CD4-positive, alpha-beta memory T cell (primary cell): ENCODE data around the gene ITM2C. TPM values are rescaled to one million over a fixed set of nuclear protein-coding genes. Genes with fewer than 3 reads are reported as not detected.

Source experiments
- CTCF ChIA-PET: fragments of 350-600 bp; sonication (Branson Sonifier 250); formaldehyde crosslinking; loops from one replicate; lab custom pipeline; 2021; ENCODE audit warnings: inconsistent platforms; ENCODE audit not compliant: partially characterized antibody; lab: Charles Lee
- POLR2A ChIA-PET: fragments of 350-600 bp; sonication (Branson Sonifier 250); formaldehyde crosslinking; loops from one replicate; lab custom pipeline; 2021; ENCODE audit not compliant: partially characterized antibody; lab: Charles Lee
- DNase-seq, 5 donors: peaks; one replicate each; pipeline versions ENCODE4 v3.0.0 to v3.0.0-alpha.2; 2020 to 2022; ENCODE audit warnings: mixed read lengths in 1 of 5
- H3K27ac ChIP-seq: one replicate; pipeline ENCODE4 v1.7.0; 2013; ENCODE audit warnings: low read depth, low read length
- H3K27me3 ChIP-seq: 2 replicates; pipeline ENCODE4 v1.7.0; 2013; ENCODE audit warnings: mild to moderate bottlenecking, low read length, moderate library complexity; ENCODE audit not compliant: insufficient read depth
- H3K36me3 ChIP-seq: 2 replicates; pipeline ENCODE4 v1.7.0; 2013; ENCODE audit warnings: mild to moderate bottlenecking, low read length, moderate library complexity; ENCODE audit not compliant: insufficient read depth
- H3K4me1 ChIP-seq: 2 replicates; pipeline ENCODE4 v1.7.0; 2013; ENCODE audit warnings: mild to moderate bottlenecking, low read length, moderate library complexity; ENCODE audit not compliant: insufficient read depth
- H3K4me3 ChIP-seq, 2 donors: one replicate each; pipeline ENCODE4 v1.7.0; 2013; ENCODE audit warnings: low read length in 2 of 2, mild to moderate bottlenecking in 1 of 2
- H3K9me3 ChIP-seq, 2 donors: one replicate each; pipeline ENCODE4 v1.7.0; 2013; ENCODE audit warnings: low read length in 2 of 2, control low read depth in 1 of 2; ENCODE audit not compliant: control insufficient read depth in 1 of 2
- H3K27ac Mint-ChIP-seq, 7 donors: one replicate each; pipeline ENCODE4 v1.8.0; 2020 to 2021; ENCODE audit warnings: mixed read lengths in 7 of 7, mild to moderate bottlenecking in 6 of 7, inconsistent platforms in 3 of 7, moderate library complexity in 3 of 7
- H3K27me3 Mint-ChIP-seq, 2 donors: one replicate each; pipeline ENCODE4 v1.8.0; 2020 to 2021; ENCODE audit warnings: mixed read lengths in 2 of 2
- H3K36me3 Mint-ChIP-seq, 2 donors: one replicate each; pipeline ENCODE4 v1.8.0; 2020 to 2021; ENCODE audit warnings: mixed read lengths in 2 of 2, inconsistent platforms in 1 of 2, mild to moderate bottlenecking in 1 of 2
- H3K4me1 Mint-ChIP-seq, 4 donors: one replicate each; pipeline ENCODE4 v1.8.0; 2020 to 2021; ENCODE audit warnings: mixed read lengths in 4 of 4, mild to moderate bottlenecking in 1 of 4
- H3K4me3 Mint-ChIP-seq, 8 donors: one replicate each; pipeline ENCODE4 v1.8.0; 2020 to 2021; ENCODE audit warnings: mixed read lengths in 8 of 8, mild to moderate bottlenecking in 7 of 8, moderate library complexity in 6 of 8, inconsistent platforms in 3 of 8
- H3K9me3 Mint-ChIP-seq, 8 donors: one replicate each; pipeline ENCODE4 v1.8.0; 2020 to 2021; ENCODE audit warnings: mixed read lengths in 8 of 8, mild to moderate bottlenecking in 5 of 8, inconsistent platforms in 3 of 8, moderate library complexity in 1 of 8
- intact Hi-C: fragments of 100-400 bp; cut with micrococcal nuclease; formaldehyde crosslinking; loops from one replicate; pipeline ENCODE4 v1.15.1; 2023
- polyA plus RNA-seq, 2 donors: library from polyadenylated mRNA; unstranded; fragments of 300-500 nt; fragmentation: Illumina TruSeq; gene quantifications; one replicate each; pipeline ENCODE4 v1.2.3, GENCODE V29; 2021
- total RNA-seq, 2 experiments: library from RNA; stranded (reverse); gene quantifications; one replicate each; pipeline ENCODE4 v1.2.3, GENCODE V29; 2021

Gene ITM2C
- total and polyA plus RNA-seq, 4 experiments from 2014 or later = 24.1 to 40.8 (median 28.4) TPM

GRCh38 chr2:230925879-230926765, 61.4 kb downstream of the ITM2C start:
- H3K4me3 ChIP-seq = no peak overlapping the region
- H3K27ac Mint-ChIP-seq = peak overlapping the region in 3 of 7 donors; percentile 13 to 87 (median 52)
- H3K4me1 ChIP-seq = peaks cover 21% of the 10 kb centered on the region
- H3K4me3 Mint-ChIP-seq = peak overlapping the region in 2 of 8 donors; percentile 24 to 96
- no peak for DNase-seq
- peaks cover 19 to 40% (median 27%) of the 10 kb centered on the region in 4 donors for H3K4me1 Mint-ChIP-seq
- no peaks in the 10 kb centered on the region for H3K27me3 ChIP-seq
- intact Hi-C loops = no loop called here
- H3K27me3 Mint-ChIP-seq = peaks cover 2% of the 10 kb centered on the region in 2 donors
- peak overlapping the region; percentile 40 for H3K27ac ChIP-seq
- ChIA-PET CTCF (interaction anchor here (0.7 to 5.3 kb wide), 6 partner anchors 25 to 78 kb away, joined by 3 to 67 read pairs (median 16); no protein-coding TSS in a partner anchor), POLR2A (interaction anchor here (0.6 to 2.6 kb wide), 9 partner anchors 15 to 153 kb away, joined by 3 to 14 read pairs (median 3); no protein-coding TSS in a partner anchor)
- H3K9me3 ChIP-seq = no peaks in the 10 kb centered on the region
- H3K36me3 ChIP-seq = no peaks in the 10 kb centered on the region
- H3K36me3 Mint-ChIP-seq = no peaks in the 10 kb centered on the region
- no peaks in the 10 kb centered on the region for H3K9me3 Mint-ChIP-seq

DNA sequence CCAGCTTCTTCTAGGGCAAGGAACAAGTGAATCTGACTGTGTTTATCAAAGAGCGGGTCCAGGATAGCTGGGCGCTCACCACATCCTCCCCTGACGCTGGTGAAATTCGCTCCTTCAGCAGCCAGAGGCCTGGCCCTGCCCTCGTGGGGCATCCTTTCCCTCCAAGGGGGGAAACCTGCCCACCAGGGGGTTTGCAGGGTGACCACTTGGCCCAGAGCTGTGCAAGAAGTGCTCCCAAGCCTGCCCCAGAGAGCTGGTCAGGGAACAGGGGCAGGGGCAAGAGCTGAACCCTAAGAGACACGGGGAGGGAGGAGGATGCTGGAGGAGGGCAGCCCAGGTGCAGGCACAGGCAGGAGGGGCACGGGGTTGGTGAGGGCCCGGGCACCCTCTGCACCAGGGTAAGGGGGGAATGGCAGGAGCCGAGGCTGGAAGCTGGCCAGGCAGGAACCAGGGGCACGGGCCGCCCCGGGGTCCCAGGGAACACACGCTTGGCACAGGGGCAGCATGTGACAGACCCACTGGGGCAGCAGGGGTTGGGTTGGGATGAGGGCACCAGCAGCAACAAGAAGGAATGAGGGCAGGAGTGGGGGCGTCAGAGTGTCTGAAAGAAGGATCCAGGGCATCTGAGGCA, 63.1 kb downstream of the ITM2C start:
- no peak overlapping the region for H3K4me3 ChIP-seq
- POLR2A ChIA-PET = interaction anchor here (1.0 to 1.2 kb wide), 2 partner anchors 11 to 53 kb away, joined by 3 read pairs; no protein-coding TSS in a partner anchor
- Mint-ChIP-seq H3K9me3 (no peaks in the 10 kb centered on the region), H3K27me3 (peaks cover 2 to 6% of the 10 kb centered on the region in 2 donors), H3K4me3 (peak overlapping the region in 1 of 8 donors; percentile 1), H3K36me3 (no peaks in the 10 kb centered on the region), H3K4me1 (peaks cover 20 to 34% (median 25%) of the 10 kb centered on the region in 4 donors), H3K27ac (peak overlapping the region in 2 of 7 donors; percentile 3 to 70)
- H3K9me3 ChIP-seq = no peaks in the 10 kb centered on the region
- intact Hi-C loops = no loop called here
- H3K36me3 ChIP-seq = no peaks in the 10 kb centered on the region
- CTCF ChIA-PET = interaction anchor here (1.1 to 5.3 kb wide), 3 partner anchors 31 to 79 kb away, joined by 3 to 67 read pairs (median 6); no protein-coding TSS in a partner anchor
- no peak for DNase-seq
- H3K4me1 ChIP-seq = peaks cover 16% of the 10 kb centered on the region
- H3K27me3 ChIP-seq = no peaks in the 10 kb centered on the region
- no peak overlapping the region for H3K27ac ChIP-seq

Other genes with a start within 250 kb of the ITM2C start
- gene CAB39, start 152.1 kb upstream of the ITM2C start, total RNA-seq = 100 to 1,000 TPM; 112 to 115 TPM
- 10 to 100 TPM; 80.8 to 88.5 TPM for gene CAB39, start 152.1 kb upstream of the ITM2C start, polyA plus RNA-seq
- 1 to 10 TPM; 8.1 to 8.3 TPM for gene GPR55, start 60.3 kb downstream of the ITM2C start, total RNA-seq
- 1 to 10 TPM in 1 of 2 donors, not detected in 1; 2.4 TPM for gene GPR55, start 60.3 kb downstream of the ITM2C start, polyA plus RNA-seq
- gene SPATA3, start 131.2 kb downstream of the ITM2C start, total RNA-seq = not detected
- gene SPATA3, start 131.2 kb downstream of the ITM2C start, polyA plus RNA-seq = not detected
- not detected for gene C2orf72, start 172.6 kb downstream of the ITM2C start, total RNA-seq
- not detected for gene C2orf72, start 172.6 kb downstream of the ITM2C start, polyA plus RNA-seq
- 10 to 100 TPM; 38.0 to 40.8 TPM for gene PSMD1, start 191.9 kb downstream of the ITM2C start, total RNA-seq
- 10 to 100 TPM; 64.5 to 65.0 TPM for gene PSMD1, start 191.9 kb downstream of the ITM2C start, polyA plus RNA-seq